SH-SY5Y (cell line): Measurements from ENCODE around the gene MAP4K3.

ENCODE experiments used
- GATA2 ChIP-seq: IDR thresholded peaks from 2 replicates; pipeline ENCODE4 v1.6.1; 2011; ENCODE audit warnings: mild to moderate bottlenecking, low read depth, low read length
- GATA3 ChIP-seq: IDR thresholded peaks from 2 replicates; pipeline ENCODE4 v1.6.1; 2011; ENCODE audit warnings: low read depth, mild to moderate bottlenecking, low read length, moderate library complexity

The MAP4K3 gene

GRCh38 chr2:39436592-39437521 is at the start of gene MAP4K3:
TSS of gene MAP4K3 (minus strand) at chr2:39437285. CDS start at chr2:39436987, 298 bp downstream.
- TF ChIP-seq GATA2 (no peak), GATA3 (no peak)

GRCh38 chr2:39486071-39486470 is 49.0 kb upstream of the MAP4K3 start:
- no peak for TF ChIP-seq GATA3
- no peak for TF ChIP-seq GATA2

- TF ChIP-seq GATA2 (peak; percentile 63), GATA3 (peak; percentile 62)
Measured at GRCh38 chr2:39484620-39485495, 47.8 kb upstream of the MAP4K3 start.

- TF ChIP-seq GATA2 (no peak), GATA3 (no peak)
Measured at GRCh38 chr2:39484206-39484605, 47.1 kb upstream of the MAP4K3 start.

- TF ChIP-seq GATA2 (no peak), GATA3 (no peak)
Measured at GRCh38 chr2:39483534-39483933, 46.4 kb upstream of the MAP4K3 start.

- TF ChIP-seq GATA3: no peak
- TF ChIP-seq GATA2: no peak
Measured at GRCh38 chr2:39481611-39482010, 44.5 kb upstream of the MAP4K3 start.

GRCh38 chr2:39479696-39480095 is 42.6 kb upstream of the MAP4K3 start:
- TF ChIP-seq GATA3 (no peak), GATA2 (no peak)

- TF ChIP-seq GATA2 (no peak), GATA3 (no peak)
Measured at GRCh38 chr2:39479053-39479670, 42.1 kb upstream of the MAP4K3 start.

- TF ChIP-seq GATA3 (no peak), GATA2 (no peak)
Measured at GRCh38 chr2:39476524-39476923, 39.4 kb upstream of the MAP4K3 start.

- TF ChIP-seq GATA3: no peak
- no peak for TF ChIP-seq GATA2
Measured at GRCh38 chr2:39475006-39475405, 37.9 kb upstream of the MAP4K3 start.

GRCh38 chr2:39470580-39470979 is 33.5 kb upstream of the MAP4K3 start:
- TF ChIP-seq GATA2: no peak
- no peak for TF ChIP-seq GATA3

GRCh38 chr2:39469807-39470206 is 32.7 kb upstream of the MAP4K3 start:
- TF ChIP-seq GATA2 (no peak), GATA3 (no peak)

GRCh38 chr2:39468579-39469451 is 31.7 kb upstream of the MAP4K3 start:
- TF ChIP-seq GATA2 (no peak), GATA3 (no peak)

- no peak for TF ChIP-seq GATA3
- TF ChIP-seq GATA2: no peak
Measured at GRCh38 chr2:39466311-39466710, 29.2 kb upstream of the MAP4K3 start.
